ENCODE measurements around the gene GPR150. TPM values are rescaled to one million over a fixed set of nuclear protein-coding genes. Genes with fewer than 3 reads are reported as not detected.
A peak's percentile ranks its signal among the peaks of the same experiment; 100 is the strongest.

Gene GPR150
- total and polyA plus RNA-seq, 2 of the 13 experiments (the other 11 are each of a cell fraction or from before 2014, with no cell fraction given), result 0.03 TPM; not detected in 1

DNA sequence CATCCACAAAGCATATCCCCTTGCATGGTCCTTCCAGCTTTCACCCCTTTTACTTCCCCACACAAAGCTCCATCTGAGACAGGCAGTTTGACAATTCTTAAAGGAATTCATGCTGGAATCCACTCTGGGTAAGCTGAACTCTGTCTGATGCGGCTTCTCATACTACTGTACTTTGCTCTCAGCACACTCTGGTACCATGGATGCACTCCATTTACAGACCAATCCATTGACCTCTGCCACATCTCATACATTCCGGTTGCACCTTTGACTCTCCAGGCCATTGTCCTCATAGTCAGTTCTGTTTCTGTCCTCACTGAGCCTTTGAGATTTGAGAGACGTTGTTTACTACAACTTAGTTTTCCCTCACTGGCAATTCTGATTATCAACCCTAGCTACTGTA, 50.7 kb downstream of the GPR150 start:
- POLR2A ChIA-PET, result no interaction called here
- in situ Hi-C loops (cut with HindIII; ENCODE audit: extremely low pct_ligation_motif_present, low pct_unique_long_range_greater_than_20kb), result no loop called here
- TF ChIP-seq, protein P1, sequence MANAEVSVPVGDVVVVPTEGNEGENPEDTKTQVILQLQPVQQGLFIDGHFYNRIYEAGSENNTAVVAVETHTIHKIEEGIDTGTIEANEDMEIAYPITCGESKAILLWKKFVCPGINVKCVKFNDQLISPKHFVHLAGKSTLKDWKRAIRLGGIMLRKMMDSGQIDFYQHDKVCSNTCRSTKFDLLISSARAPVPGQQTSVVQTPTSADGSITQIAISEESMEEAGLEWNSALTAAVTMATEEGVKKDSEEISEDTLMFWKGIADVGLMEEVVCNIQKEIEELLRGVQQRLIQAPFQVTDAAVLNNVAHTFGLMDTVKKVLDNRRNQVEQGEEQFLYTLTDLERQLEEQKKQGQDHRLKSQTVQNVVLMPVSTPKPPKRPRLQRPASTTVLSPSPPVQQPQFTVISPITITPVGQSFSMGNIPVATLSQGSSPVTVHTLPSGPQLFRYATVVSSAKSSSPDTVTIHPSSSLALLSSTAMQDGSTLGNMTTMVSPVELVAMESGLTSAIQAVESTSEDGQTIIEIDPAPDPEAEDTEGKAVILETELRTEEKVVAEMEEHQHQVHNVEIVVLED (CRISPR knock-in tag; IDR thresholded peaks at IDR 0.05; ENCODE audit: borderline replicate concordance), result no peak
- TF ChIP-seq RARA (CRISPR knock-in tag; IDR thresholded peaks at IDR 0.05) (peak; percentile 70; the same call in 1 of the 2 replicates), KMT2A (CRISPR knock-in tag; IDR thresholded peaks at IDR 0.05) (no peak), ZNF230 (CRISPR knock-in tag; IDR thresholded peaks at IDR 0.05) (no peak), ZNF136 (CRISPR knock-in tag; IDR thresholded peaks at IDR 0.05; ENCODE audit: low read depth) (no peak), TOE1 (CRISPR knock-in tag; IDR thresholded peaks at IDR 0.05) (no peak), RBFOX2 (IDR thresholded peaks at IDR 0.05; ENCODE audit: low read depth, low read length) (no peak), SOX6 (IDR thresholded peaks at IDR 0.05) (no peak), SOX6 (CRISPR knock-in tag; IDR thresholded peaks at IDR 0.05) (peak; percentile 78), ZBTB1 (CRISPR knock-in tag; IDR thresholded peaks at IDR 0.05; ENCODE audit: borderline replicate concordance) (no peak), PRDM4 (CRISPR knock-in tag; IDR thresholded peaks at IDR 0.05; ENCODE audit: borderline replicate concordance) (no peak)
- TF ChIP-seq, protein P2, sequence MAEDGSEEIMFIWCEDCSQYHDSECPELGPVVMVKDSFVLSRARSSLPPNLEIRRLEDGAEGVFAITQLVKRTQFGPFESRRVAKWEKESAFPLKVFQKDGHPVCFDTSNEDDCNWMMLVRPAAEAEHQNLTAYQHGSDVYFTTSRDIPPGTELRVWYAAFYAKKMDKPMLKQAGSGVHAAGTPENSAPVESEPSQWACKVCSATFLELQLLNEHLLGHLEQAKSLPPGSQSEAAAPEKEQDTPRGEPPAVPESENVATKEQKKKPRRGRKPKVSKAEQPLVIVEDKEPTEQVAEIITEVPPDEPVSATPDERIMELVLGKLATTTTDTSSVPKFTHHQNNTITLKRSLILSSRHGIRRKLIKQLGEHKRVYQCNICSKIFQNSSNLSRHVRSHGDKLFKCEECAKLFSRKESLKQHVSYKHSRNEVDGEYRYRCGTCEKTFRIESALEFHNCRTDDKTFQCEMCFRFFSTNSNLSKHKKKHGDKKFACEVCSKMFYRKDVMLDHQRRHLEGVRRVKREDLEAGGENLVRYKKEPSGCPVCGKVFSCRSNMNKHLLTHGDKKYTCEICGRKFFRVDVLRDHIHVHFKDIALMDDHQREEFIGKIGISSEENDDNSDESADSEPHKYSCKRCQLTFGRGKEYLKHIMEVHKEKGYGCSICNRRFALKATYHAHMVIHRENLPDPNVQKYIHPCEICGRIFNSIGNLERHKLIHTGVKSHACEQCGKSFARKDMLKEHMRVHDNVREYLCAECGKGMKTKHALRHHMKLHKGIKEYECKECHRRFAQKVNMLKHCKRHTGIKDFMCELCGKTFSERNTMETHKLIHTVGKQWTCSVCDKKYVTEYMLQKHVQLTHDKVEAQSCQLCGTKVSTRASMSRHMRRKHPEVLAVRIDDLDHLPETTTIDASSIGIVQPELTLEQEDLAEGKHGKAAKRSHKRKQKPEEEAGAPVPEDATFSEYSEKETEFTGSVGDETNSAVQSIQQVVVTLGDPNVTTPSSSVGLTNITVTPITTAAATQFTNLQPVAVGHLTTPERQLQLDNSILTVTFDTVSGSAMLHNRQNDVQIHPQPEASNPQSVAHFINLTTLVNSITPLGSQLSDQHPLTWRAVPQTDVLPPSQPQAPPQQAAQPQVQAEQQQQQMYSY (CRISPR knock-in tag; IDR thresholded peaks at IDR 0.05), result no peak
- TF ChIP-seq, protein P3, sequence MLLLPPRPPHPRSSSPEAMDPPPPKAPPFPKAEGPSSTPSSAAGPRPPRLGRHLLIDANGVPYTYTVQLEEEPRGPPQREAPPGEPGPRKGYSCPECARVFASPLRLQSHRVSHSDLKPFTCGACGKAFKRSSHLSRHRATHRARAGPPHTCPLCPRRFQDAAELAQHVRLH (CRISPR knock-in tag; IDR thresholded peaks at IDR 0.05; ENCODE audit: borderline replicate concordance, low read depth), result no peak
- TF ChIP-seq, protein P4, sequence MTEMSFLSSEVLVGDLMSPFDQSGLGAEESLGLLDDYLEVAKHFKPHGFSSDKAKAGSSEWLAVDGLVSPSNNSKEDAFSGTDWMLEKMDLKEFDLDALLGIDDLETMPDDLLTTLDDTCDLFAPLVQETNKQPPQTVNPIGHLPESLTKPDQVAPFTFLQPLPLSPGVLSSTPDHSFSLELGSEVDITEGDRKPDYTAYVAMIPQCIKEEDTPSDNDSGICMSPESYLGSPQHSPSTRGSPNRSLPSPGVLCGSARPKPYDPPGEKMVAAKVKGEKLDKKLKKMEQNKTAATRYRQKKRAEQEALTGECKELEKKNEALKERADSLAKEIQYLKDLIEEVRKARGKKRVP (CRISPR knock-in tag; IDR thresholded peaks at IDR 0.05), result no peak

More for the DNA sequence above, 50.7 kb downstream of the GPR150 start:
- H3K79me2 ChIP-seq (ENCODE audit: insufficient read depth, low read length), result no peaks in the 10 kb centered on the region
- peak; percentile 89 for ATAC-seq
- H3K4me2 ChIP-seq (ENCODE audit: low read depth, low read length), result peak overlapping the region; percentile 22; the same call in 1 of the 2 replicates
- H3K9ac ChIP-seq (ENCODE audit: insufficient read depth, low read depth, low read length), result no peak overlapping the region
- 2% methylated on average over 3 of the region's 3 CpGs for WGBS (ENCODE audit: low lambda C conversion rate)
- H4K20me1 ChIP-seq (ENCODE audit: insufficient read depth, low read length), result no peaks in the 10 kb centered on the region
- no peak overlapping the region for H3K4me3 ChIP-seq (replicated peaks in 1 of 3; ENCODE audit: insufficient read depth in 1 of 3, low read depth in 2 of 3, low read length in 3 of 3)
- H3K27me3 ChIP-seq (ENCODE audit: control insufficient read depth in 1 of 2, insufficient read depth in 2 of 2, low read length in 2 of 2), result no peaks in the 10 kb centered on the region
- intact Hi-C loops (cut with micrococcal nuclease; ENCODE audit: unreplicated experiment), result no loop called here
- H3K9me3 ChIP-seq (ENCODE audit: low read length), result no peaks in the 10 kb centered on the region
- peak; percentile 72 for FAIRE-seq
- DNase-seq (ENCODE audit: low spot score), result peak; percentile 28
- CTCF ChIA-PET (ENCODE audit: low intra/inter-chr PET ratio, low total read pairs), result no interaction called here
- H3K36me3 ChIP-seq (replicated peaks in 1 of 2; ENCODE audit: control insufficient read depth in 1 of 2, insufficient read depth in 2 of 2, low read length in 2 of 2), result no peaks in the 10 kb centered on the region
- no peak overlapping the region for H3K27ac ChIP-seq (ENCODE audit: extremely low read length, insufficient read depth, low read length)
- no TSS peak for BruUV-seq (replicated peaks)
- peaks cover 44% of the 10 kb centered on the region for H3K4me1 ChIP-seq (ENCODE audit: insufficient read depth, low read length)
- no peak overlapping the region for H2AFZ ChIP-seq (ENCODE audit: low read length)
